Upper lobe of right lung (tissue), 1 donor: ENCODE measurements around the gene CYP21A2. TPM values are rescaled to one million over a fixed set of nuclear protein-coding genes. Genes with fewer than 3 reads are reported as not detected.
A peak's percentile ranks its signal among the peaks of the same experiment; 100 is the strongest.
"Not testable (repeated sequence)": the region's sequence is repeated elsewhere in the genome, so short reads cannot be mapped to it uniquely, and the experiment has no call there.

ENCODE experiments used
- ATAC-seq: fragments of 200-7000 bp; cut with Tn5 transposase; one replicate; pipeline ENCODE4 v1.9.1; 2020; ENCODE audit warnings: mild to moderate bottlenecking, moderate library complexity
- DNase-seq: peaks from one replicate; pipeline ENCODE4 v3.0.0-alpha.2; 2020
- H3K27ac ChIP-seq: fragments of 200-600 bp; one replicate; pipeline ENCODE4 v1.8.0; 2022
- H3K27me3 ChIP-seq: fragments of 200-600 bp; one replicate; pipeline ENCODE4 v1.8.0; 2022; ENCODE audit warnings: mild to moderate bottlenecking
- H3K36me3 ChIP-seq: fragments of 200-600 bp; one replicate; pipeline ENCODE4 v1.8.0; 2022
- H3K4me1 ChIP-seq: fragments of 200-600 bp; one replicate; pipeline ENCODE4 v1.8.0; 2022
- H3K4me3 ChIP-seq: fragments of 200-600 bp; one replicate; pipeline ENCODE4 v1.8.0; 2022; ENCODE audit warnings: mild to moderate bottlenecking
- H3K9me3 ChIP-seq: fragments of 200-600 bp; one replicate; pipeline ENCODE4 v1.8.0; 2022
- CTCF ChIP-seq: fragments of 200-600 bp; IDR thresholded peaks from one replicate; pipeline ENCODE4 v1.8.0; 2022; ENCODE audit warnings: antibody characterized with exemption
- intact Hi-C: fragments of 100-400 bp; cut with DNase I; formaldehyde crosslinking; loops from one replicate; pipeline ENCODE4 v1.11.0; 2022
- total RNA-seq: library from RNA; stranded (reverse); fragmentation: NEBNext Ultra II Directional; extraction: Animal tissue kit (Norgen Biotek cat#: 25700); gene quantifications from one replicate; pipeline ENCODE4 v1.2.1, GENCODE V29; 2021
- donor health status: DM: no; HTN: yes; CAD: no; lungs with severe emphysema.

CYP21A2 gene
- total RNA-seq, 1 donor from 2014 or later: 0.61 TPM

DNA sequence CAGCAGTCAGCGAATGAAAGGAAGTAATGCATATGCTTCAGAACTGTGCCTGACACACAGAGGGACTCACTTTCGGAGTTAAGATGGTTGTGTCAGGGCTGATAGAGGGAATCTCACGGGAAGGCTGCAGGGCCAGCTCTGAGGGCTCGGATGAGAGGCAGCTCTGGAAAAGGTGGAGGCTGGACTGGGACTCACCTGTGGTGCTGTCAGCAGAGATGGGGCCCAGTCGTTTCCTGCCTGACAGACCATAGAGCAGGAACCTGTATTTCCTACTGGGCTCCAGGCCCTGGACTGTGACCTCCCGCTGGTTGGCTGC lies 9.3 kb downstream of the CYP21A2 start:
- ATAC-seq: no peak
- Histone ChIP-seq H3K4me1 (no peaks in the 10 kb centered on the region), H3K4me3 (no peak overlapping the region), H3K36me3 (peaks cover 18% of the 10 kb centered on the region), H3K27ac (peak overlapping the region; percentile 30), H3K9me3 (no peaks in the 10 kb centered on the region), H3K27me3 (no peaks in the 10 kb centered on the region)
- intact Hi-C loops: no loop called here
- no peak for TF ChIP-seq CTCF
- DNase-seq: no peak

- ATAC-seq (peak; percentile 86), DNase-seq (peak; percentile 80)
- peak; percentile 79 for TF ChIP-seq CTCF
- Histone ChIP-seq H3K4me1 (no peaks in the 10 kb centered on the region), H3K9me3 (no peaks in the 10 kb centered on the region), H3K27ac (peak overlapping the region; percentile 30), H3K4me3 (no peak overlapping the region), H3K27me3 (no peaks in the 10 kb centered on the region), H3K36me3 (peaks cover 18% of the 10 kb centered on the region)
- intact Hi-C loops: no loop called here
These were observed 9.9 kb downstream of the CYP21A2 start for GRCh38 chr6:32047855-32048766.

DNA sequence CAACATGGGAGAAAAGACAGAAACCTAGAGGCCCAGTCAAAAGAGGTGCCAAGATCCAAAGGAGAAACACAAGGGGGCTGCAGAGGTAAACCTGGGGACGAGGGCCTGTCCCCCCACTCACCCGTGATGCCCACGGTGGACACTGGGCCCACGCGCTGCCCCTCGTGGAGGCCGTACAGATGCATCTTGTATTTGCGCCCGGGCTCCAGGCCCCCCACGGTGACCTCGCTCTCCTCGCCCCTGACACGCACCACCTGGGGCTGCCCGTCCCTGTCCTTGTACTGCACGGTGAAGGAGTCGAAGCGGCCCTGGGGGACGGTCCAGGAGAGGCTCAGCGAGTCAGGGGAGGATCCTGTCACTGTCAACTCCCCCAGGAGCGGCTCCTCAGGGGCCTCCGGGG lies 10.9 kb downstream of the CYP21A2 start:
- H3K27ac ChIP-seq, H3K27me3 ChIP-seq, H3K9me3 ChIP-seq, H3K4me3 ChIP-seq, ATAC-seq, intact Hi-C loops, H3K4me1 ChIP-seq, DNase-seq: not testable (repeated sequence)
- peaks cover 18% of the 10 kb centered on the region for H3K36me3 ChIP-seq

DNA sequence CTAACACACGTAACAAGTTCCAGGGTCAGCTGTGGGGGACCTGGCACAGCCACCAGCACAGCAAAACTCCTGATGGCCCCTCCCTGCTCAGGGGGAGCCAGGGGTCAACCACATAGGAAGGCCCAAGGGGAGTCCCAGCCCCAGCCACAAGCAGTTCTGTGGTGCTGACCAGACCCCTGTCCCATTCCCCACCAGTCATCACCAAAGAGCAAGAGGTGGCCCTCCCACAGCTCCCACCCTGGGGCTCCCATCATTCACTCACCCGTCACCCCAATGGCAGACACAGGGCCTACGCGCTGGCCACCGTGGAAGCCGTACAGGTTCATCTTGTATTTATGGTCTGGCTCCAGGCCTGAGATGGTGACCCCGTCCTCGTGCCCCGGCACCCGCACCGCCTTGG lies 11.5 kb downstream of the CYP21A2 start:
- H3K9me3 ChIP-seq, intact Hi-C loops, DNase-seq, H3K27me3 ChIP-seq, ATAC-seq, H3K4me3 ChIP-seq, H3K4me1 ChIP-seq, H3K27ac ChIP-seq: not testable (repeated sequence)
- H3K36me3 ChIP-seq: peaks cover 18% of the 10 kb centered on the region

DNA sequence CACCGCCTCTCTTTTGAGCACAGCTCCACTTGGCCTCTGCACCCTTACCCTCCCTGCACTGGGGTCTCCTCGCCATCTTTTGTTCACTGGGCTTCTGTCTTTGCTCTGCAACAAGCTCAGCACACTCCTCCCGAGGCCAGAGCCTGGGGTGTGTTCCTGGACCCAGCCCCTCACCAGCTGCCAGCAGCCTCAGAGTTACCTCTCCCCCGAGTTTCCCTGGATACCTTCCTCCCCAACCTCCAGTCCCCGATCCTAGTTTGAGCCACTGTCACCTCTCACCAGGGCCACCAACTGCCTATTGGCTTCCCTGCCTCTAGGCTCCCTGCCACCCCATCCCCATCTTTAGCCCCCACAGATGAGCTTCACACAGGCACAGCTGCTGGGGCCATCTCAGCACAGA lies 12.3 kb downstream of the CYP21A2 start:
- Histone ChIP-seq H3K27ac (no peak overlapping the region), H3K36me3 (peaks cover 24% of the 10 kb centered on the region), H3K4me1 (no peaks in the 10 kb centered on the region), H3K4me3 (no peak overlapping the region), H3K27me3 (no peaks in the 10 kb centered on the region), H3K9me3 (no peaks in the 10 kb centered on the region)
- no peak for DNase-seq
- no peak for TF ChIP-seq CTCF
- no peak for ATAC-seq
- intact Hi-C loops: no loop called here

DNA sequence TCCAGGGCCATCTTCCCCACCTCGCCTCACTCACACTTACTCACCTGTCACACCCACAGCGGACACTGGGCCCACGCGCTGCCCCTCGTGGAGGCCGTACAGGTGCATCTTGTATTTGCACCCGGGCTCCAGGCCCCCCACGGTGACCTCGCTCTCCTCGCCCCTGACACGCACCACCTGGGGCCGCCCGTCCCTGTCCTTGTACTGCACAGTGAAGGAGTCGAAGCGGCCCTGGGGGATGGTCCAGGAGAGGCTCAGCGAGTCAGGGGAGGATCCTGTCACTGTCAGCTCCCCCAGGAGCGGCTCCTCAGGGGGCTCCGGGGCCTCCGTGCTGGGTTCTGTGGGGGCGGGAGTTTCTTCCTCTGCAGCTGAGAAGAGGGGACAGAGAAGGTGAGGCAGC lies 14.4 kb downstream of the CYP21A2 start:
- H3K27me3 ChIP-seq, H3K9me3 ChIP-seq, ATAC-seq, intact Hi-C loops, H3K27ac ChIP-seq, H3K4me3 ChIP-seq, H3K4me1 ChIP-seq, DNase-seq: not testable (repeated sequence)
- peaks cover 18% of the 10 kb centered on the region for H3K36me3 ChIP-seq

GRCh38 chr6:32053314-32053713 lies 15.1 kb downstream of the CYP21A2 start:
- H3K36me3 ChIP-seq: peaks cover 20% of the 10 kb centered on the region
- not testable (repeated sequence) for H3K27me3 ChIP-seq

GRCh38 chr6:32055756-32056155 lies 17.5 kb downstream of the CYP21A2 start:
- intact Hi-C loops, H3K27ac ChIP-seq: not testable (repeated sequence)
- peaks cover 43% of the 10 kb centered on the region for H3K36me3 ChIP-seq

More at GRCh38 chr6:32053314-32053713, 15.1 kb downstream of the CYP21A2 start:
- intact Hi-C loops, H3K9me3 ChIP-seq, H3K27ac ChIP-seq, H3K4me1 ChIP-seq, ATAC-seq, H3K4me3 ChIP-seq, DNase-seq: not testable (repeated sequence)

More at GRCh38 chr6:32055756-32056155, 17.5 kb downstream of the CYP21A2 start:
- not testable (repeated sequence) for DNase-seq, H3K4me1 ChIP-seq, H3K27me3 ChIP-seq, H3K9me3 ChIP-seq, H3K4me3 ChIP-seq, ATAC-seq
